Measurements from ENCODE around the gene WDR47.
A peak's percentile ranks its signal among the peaks of the same experiment; 100 is the strongest.
"Not testable (repeated sequence)": the region's sequence is repeated elsewhere in the genome, so short reads cannot be mapped to it uniquely, and the experiment has no call there.

WDR47 gene

GRCh38 chr1:109052145-109052544 is 10.2 kb upstream of the WDR47 start:
- not testable (repeated sequence) for DNase-seq (ENCODE audit: low spot score)

DNA sequence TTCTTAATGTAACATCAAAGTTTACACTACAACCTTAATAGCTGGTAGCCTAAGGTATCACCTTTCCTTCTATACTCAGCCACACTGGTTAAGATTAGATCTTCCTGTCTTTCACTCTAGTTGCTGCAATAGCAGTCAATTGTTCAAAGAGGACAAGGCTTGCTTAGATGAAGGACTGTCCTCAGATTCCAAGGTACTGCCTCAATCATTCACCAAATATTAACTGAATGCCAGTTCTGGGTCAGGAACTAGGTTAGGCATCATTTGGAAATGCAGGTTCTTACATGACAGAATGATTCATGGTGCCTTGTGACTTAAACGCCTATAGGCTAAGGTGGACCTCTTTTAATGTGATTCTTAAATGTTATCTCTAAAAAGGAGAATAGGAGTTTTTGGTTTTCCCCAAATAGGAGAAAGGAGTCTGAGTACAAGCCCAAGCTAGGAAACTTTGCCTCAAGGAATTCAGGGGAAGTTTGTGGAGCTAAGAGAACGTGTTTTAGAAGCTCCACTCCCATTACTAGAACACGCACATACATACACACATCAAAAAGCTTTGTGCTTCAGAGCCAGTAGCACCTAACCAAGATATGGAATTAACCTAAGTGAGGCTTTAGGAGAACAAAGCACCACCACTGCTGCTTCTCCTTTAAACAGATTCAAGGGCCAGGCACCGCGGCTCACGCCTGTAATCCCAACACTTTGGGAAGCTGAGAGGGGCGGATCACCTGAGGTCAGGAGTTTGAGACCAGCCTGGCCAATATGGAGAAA is 8.5 kb upstream of the WDR47 start:
- no peak for DNase-seq (ENCODE audit: low spot score)

GRCh38 chr1:109048335-109048734 is 6.4 kb upstream of the WDR47 start:
- DNase-seq (ENCODE audit: low spot score): no peak

DNA sequence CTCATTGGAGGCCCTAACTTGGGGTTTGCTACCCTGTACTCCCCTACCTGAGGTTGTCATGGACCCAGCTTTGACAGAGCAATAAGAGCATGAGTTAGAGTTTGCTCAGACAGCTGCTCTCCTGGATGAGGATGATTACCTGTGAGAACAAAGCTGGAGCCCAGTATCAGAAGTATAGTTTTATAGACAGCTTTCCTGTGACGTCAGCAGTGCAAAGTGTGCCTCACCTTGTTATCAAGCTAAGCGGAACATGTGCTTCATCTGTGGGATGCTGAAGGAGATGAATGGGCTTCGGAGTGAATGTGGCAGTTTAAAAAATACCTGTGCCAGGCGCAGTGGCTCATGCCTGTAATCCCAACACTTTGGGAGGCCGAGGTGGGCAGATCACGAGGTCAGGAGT is 5.4 kb upstream of the WDR47 start:
- no peak for DNase-seq (ENCODE audit: low spot score)

DNA sequence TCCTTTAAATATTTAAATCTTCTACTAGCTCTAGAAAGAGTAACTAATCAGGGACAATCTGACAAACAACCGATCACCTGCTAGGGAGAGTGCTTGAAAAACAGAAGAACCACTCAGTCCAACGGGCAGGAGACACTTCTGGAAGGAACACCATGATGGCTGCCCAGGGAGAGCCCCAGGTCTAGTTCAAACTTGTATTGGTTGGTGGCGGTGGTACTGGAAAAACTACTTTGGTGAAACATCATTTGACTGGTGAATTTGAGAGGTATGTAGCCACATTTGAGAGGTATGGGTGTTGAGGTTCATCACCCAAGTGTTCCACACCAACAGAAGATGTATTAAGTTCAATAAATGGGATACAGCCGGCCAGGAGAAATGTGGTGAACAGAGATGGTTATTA is 4.8 kb upstream of the WDR47 start:
- DNase-seq (ENCODE audit: low spot score): no peak

DNA sequence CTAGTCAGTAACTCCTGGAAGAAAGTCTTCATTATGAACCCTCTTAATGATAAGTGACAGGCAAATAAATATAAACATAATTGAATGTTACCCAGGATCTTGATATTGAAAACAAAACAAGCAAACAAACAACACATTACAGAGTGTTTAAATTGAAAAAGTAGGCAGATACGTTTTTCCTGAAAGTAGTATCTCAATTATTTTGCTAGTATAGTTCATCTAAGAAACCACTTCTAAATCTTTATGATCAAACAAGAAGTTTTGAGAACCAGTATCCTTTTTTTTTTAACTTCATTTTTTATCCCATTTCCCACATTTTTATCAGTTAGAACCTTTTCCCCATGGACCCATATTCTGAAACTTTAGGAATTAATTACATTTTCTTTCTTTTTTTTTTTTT is 3.7 kb upstream of the WDR47 start:
- no peak for DNase-seq (ENCODE audit: low spot score)

GRCh38 chr1:109040989-109041620 is 797 bp downstream of the WDR47 start:
- DNase-seq (ENCODE audit: low spot score): peak; percentile 41

GRCh38 chr1:109040627-109040988 is 1.3 kb downstream of the WDR47 start:
- no peak for DNase-seq (ENCODE audit: low spot score)

DNA sequence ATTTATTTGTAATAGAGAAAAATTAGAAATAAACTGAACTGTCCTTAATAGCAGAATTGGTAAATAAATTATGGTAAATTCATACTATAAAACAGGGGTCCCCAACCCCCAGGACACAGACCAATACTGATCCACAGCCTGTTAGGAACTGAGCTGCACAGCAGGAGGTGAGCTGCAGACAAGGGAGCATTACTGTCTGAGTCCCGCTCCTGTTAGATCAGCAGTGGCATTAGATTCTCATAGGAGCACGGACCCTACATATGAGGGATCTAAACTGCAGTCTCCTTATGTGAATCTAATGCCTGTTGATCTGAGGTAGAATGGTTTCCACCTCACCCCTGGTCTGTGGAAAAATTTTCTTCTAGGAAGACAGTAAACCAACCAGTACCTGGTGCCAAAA is 7.5 kb downstream of the WDR47 start:
- no peak for DNase-seq (ENCODE audit: low spot score)

- not testable (repeated sequence) for DNase-seq (ENCODE audit: low spot score)
These were observed 12.4 kb downstream of the WDR47 start for GRCh38 chr1:109029493-109029892.

DNA sequence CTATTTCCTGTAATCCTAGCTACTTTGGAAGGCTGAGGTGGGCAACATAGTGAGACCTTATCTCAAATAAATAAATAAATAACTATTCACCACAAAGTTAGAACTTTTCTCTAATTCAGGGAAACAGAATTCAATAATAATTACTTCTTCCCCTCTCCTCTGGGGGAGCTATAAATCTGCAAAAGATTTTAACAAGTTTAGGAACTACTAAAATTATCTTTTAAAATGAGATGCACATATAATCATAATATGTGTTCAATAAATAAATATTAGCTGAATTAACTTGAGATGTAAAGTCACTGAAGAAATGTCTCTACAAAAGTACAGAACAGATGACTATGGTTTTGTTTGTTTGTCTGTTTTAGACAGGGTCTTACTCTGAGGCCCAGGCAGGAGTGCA is 14.1 kb downstream of the WDR47 start:
- no peak for DNase-seq (ENCODE audit: low spot score)

- DNase-seq (ENCODE audit: low spot score): no peak
These were observed 16.2 kb downstream of the WDR47 start for GRCh38 chr1:109025694-109026093.

GRCh38 chr1:109024646-109025045 is 17.3 kb downstream of the WDR47 start:
- DNase-seq (ENCODE audit: low spot score): no peak

- no peak for DNase-seq (ENCODE audit: low spot score)
These were observed 21.1 kb downstream of the WDR47 start for GRCh38 chr1:109020693-109021257.

- not testable (repeated sequence) for DNase-seq (ENCODE audit: low spot score)
These were observed 24.2 kb downstream of the WDR47 start for GRCh38 chr1:109017719-109018118.

GRCh38 chr1:109017134-109017533 is 24.8 kb downstream of the WDR47 start:
- DNase-seq (ENCODE audit: low spot score): no peak

DNA sequence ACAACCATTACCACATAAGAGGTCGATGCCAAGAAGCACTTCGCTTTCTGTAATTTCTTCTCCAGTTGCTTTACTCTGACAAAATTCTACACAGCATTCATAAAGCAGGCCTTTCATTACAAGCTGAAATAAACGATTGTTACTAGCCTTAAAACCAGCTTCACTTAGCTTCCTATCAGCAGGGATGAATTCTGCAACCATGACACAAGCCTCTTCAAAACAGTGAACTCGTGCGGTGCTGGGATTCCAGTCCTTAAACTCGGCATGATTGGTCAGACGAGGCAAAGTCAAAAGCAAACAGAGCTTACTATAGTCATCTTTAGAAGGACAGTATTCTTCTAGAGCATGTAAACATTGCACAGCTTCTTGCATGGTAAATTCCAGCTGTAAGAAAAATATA is 30.6 kb downstream of the WDR47 start:
- DNase-seq (ENCODE audit: low spot score): no peak

DNA sequence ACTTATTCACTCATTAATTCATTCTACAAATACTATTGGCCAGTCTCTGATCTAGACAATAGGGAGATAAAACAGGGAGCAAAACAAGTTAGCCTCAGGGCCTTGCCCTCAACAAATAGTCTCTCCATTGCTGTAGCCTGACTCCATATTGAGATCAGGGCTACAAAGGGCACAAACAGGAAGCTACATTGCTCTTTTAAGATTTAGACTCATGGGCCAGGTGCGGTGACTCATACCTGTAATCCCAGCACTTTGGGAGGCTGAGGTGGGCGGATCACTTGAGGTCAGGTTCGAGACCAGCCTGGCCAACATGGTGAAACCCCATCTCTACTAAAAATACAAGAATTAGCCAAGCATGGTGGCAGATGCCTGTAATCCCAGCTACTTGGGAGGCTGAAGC is 45.3 kb downstream of the WDR47 start:
- not testable (repeated sequence) for DNase-seq (ENCODE audit: low spot score)

DNA sequence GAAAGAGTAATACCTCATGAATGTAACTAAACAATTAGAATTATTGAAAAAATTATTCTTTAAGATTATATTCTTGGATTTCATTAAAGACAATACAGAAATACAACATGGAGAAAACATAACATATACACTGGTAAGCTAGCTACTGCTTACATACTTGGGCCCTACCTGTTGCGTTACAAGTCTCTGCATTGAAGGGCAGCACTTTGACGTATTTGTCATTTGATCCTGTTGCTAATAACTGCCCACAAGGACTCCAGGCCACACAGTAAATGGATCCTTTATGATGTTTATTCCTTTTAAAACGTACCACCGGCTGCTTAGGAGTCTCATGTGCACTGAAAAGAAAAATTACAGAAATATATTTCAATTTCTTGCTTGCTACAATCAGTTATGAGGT is 58.8 kb downstream of the WDR47 start:
- DNase-seq (ENCODE audit: low spot score): no peak

GRCh38 chr1:108976658-108977057 is 65.2 kb downstream of the WDR47 start:
- no peak for DNase-seq (ENCODE audit: low spot score)

DNA sequence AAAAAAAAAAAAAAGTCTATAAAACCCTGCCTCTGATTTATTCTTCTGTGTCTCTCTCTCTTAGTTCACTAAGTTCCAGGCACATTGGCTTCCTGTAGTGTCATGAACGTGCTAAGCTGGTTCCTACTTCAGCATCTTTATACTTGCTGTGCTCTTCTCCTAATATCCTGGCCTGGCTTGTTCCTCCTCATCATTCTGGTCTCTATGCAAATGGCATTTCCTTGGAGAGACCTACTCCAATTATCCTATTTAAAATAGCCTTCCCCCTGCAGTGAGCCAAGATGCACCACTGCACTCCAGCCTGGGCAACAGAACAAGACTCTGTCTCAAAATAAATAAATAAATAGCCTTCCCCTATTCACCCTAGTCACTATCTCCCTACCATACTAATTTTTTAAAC is 69.0 kb downstream of the WDR47 start:
- no peak for DNase-seq (ENCODE audit: low spot score)

DNA sequence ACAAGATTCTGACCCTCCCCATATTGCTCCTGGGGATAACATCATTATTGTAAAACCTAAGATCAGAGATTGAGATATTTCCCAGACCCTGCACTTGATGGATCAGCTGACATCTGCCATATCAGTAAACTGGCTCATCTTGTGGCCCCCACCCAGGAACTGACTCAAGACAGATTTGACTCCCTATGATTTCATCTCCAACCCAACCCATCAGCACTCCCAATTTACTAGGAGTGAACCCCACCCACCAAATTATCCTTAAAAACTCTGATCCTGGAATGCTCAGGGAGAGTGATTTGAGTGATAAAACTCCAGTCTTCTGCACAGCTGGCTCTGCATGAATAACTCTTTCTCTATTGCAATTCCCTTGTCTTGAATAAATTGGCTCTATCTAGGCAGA is 72.6 kb downstream of the WDR47 start:
- no peak for DNase-seq (ENCODE audit: low spot score)

- peak; percentile 99 for DNase-seq (ENCODE audit: low spot score)
These were observed 78.7 kb downstream of the WDR47 start, which contains the start of gene CLCC1 for GRCh38 chr1:108963052-108963686. TSS of gene CLCC1 (minus strand) at chr1:108963484. CDS start at chr1:108950437, 13,047 bp downstream.

All from AG20443 (cell line).